Measurements from ENCODE around the gene IKBKE.

The IKBKE gene

DNA sequence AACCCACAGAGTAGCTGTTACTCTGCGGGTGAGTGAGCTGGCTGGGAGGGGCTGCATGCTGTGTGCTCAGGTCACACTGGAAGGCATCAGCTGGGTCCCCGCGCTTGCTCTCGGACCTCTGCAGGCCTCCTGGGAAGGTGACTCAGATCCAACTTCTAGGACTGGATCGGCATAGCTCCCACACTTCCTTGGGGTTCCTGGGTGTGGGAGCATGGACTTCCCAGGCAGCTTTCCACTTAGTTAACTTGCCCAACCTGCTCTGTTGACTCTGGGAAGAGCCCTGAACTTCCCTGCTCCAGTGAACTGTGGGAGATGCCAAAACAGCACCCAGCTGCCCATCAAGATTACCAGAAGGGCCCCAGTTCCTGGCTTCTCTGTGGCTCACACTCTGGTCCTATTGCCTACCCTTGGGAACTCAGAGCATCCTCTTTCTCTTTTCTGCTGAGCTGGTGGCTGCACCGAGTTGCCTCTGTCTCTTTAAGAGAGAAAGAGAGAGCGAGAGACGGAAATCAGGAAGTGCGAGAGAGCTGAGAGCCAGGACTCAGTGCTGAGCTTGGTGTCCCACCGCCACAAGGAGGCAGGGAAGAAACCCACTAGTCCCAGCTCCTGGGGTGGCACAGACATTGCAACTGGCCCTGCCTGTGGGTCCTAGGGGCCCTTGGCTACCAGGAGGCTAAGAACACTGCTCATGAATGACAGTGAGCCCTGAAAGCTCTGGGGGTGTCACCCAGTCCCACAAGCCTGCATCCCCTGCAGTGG, at the start of gene IKBKE:
Gene IKBKE, plus strand, starts transcription at position 544 of the 759 bp plus-strand sequence. CDS start 2,752 bp downstream, outside the sequence.
- peak within 1 kb of the TSS; percentile 31; the same call in 1 of the 2 replicates for H3K27ac ChIP-seq
- TF ChIP-seq, protein P1, sequence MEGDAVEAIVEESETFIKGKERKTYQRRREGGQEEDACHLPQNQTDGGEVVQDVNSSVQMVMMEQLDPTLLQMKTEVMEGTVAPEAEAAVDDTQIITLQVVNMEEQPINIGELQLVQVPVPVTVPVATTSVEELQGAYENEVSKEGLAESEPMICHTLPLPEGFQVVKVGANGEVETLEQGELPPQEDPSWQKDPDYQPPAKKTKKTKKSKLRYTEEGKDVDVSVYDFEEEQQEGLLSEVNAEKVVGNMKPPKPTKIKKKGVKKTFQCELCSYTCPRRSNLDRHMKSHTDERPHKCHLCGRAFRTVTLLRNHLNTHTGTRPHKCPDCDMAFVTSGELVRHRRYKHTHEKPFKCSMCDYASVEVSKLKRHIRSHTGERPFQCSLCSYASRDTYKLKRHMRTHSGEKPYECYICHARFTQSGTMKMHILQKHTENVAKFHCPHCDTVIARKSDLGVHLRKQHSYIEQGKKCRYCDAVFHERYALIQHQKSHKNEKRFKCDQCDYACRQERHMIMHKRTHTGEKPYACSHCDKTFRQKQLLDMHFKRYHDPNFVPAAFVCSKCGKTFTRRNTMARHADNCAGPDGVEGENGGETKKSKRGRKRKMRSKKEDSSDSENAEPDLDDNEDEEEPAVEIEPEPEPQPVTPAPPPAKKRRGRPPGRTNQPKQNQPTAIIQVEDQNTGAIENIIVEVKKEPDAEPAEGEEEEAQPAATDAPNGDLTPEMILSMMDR (IDR thresholded peaks at IDR 0.05) = peak; percentile 37
- TF ChIP-seq ZFX (IDR thresholded peaks at IDR 0.05; ENCODE audit: borderline replicate concordance) = no peak

DNA sequence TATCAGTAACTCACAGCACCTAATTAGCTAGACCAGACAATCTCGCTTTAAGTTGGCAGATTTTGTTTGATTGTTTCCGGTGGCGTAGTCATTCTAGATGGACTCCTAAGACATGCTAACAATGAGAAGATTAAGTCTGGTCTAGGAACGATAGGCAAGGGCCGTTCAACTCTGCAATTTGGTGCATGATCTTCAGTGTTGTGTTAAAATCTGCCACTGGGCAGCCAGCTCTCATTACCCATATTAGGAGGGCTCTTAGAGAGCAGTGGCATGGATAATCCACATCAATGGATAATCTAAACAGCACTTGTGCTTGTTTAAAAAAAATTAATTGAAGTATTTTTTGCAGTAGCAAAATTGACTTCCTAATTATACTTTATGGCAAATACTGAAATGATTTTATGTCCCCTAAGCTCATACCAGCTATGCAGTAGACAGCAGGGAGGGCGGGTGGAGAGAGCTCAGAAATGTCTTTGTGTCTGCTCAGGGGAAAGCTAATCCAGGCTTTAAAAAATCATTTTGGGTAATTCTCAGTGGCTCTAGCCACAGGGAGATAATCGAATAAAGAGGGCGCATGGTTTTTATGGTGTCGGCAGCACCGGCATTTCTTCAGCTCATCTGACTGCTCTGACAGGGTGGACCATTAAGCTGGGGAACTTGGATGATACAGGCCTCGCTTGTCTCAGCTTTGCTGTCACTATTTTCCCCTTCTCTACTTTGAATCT, 48.5 kb upstream of the IKBKE start:
- H3K27ac ChIP-seq = no peak overlapping the region
- TF ChIP-seq ZFX (IDR thresholded peaks at IDR 0.05; ENCODE audit: borderline replicate concordance) = no peak
- TF ChIP-seq, protein P1 (IDR thresholded peaks at IDR 0.05) = no peak

DNA sequence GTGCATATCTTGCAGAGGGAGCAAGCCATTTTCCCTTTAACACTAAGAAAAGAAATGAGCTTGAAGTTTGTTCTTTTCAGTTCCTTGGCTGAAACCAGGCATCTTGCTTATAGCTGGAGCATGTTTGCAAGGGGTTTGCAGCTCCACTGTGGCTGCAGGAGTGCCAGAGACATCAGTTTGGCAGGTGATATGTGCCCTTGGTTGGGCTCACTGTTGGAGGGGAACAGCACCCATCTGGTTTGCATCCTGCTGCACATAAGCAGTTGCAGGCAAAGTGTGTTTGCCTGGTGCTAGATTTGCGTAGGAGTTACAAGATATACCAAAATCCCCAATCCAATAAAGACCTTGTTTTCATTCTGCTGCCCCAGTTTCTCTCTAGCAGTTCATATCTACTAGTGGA, 47.8 kb upstream of the IKBKE start:
- no peak overlapping the region for H3K27ac ChIP-seq
- TF ChIP-seq, protein P1 (IDR thresholded peaks at IDR 0.05) = no peak

DNA sequence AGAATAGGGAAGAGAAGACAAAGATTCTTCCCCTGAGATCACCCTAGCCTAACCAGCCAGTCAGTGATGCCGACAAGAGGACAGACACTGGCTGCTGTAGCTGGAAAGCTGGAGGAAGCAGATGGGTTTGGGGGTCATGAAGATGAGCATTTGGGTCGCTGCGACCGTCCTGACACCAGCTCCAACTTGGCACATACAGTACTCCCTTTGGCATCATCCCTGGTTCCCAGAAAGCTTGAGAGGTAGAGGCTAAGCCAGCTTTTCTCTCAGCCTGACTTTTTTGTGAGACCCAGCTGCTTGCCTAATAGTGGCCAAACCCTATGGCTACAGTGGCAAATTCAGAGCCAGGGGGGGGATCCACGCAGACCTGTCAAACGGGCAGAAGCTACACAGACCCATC, 43.0 kb upstream of the IKBKE start:
- no peak overlapping the region for H3K27ac ChIP-seq
- TF ChIP-seq, protein P1 (IDR thresholded peaks at IDR 0.05) = no peak
- no peak for TF ChIP-seq ZFX (IDR thresholded peaks at IDR 0.05; ENCODE audit: borderline replicate concordance)

DNA sequence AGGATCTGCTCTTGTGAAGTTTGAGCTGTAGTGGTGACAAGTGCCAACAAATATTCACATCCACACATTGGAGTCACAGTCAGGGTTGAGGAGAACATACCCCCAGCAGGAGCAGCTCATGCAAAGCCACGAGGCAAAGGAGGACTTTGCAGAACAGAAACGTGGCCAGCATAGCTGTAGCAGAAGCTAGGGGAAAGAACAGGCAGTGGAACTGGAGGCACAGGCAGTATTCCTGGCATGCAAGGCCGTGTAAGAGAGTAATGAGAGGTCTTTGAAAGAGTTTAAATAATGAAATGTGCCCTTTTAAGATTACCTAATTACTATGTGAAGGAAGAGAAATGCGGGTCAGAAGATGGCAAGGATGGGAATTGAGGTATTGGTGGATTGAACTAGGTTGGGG, 40.9 kb upstream of the IKBKE start:
- no peak for TF ChIP-seq ZFX (IDR thresholded peaks at IDR 0.05; ENCODE audit: borderline replicate concordance)
- TF ChIP-seq, protein P1 (IDR thresholded peaks at IDR 0.05) = no peak
- no peak overlapping the region for H3K27ac ChIP-seq

DNA sequence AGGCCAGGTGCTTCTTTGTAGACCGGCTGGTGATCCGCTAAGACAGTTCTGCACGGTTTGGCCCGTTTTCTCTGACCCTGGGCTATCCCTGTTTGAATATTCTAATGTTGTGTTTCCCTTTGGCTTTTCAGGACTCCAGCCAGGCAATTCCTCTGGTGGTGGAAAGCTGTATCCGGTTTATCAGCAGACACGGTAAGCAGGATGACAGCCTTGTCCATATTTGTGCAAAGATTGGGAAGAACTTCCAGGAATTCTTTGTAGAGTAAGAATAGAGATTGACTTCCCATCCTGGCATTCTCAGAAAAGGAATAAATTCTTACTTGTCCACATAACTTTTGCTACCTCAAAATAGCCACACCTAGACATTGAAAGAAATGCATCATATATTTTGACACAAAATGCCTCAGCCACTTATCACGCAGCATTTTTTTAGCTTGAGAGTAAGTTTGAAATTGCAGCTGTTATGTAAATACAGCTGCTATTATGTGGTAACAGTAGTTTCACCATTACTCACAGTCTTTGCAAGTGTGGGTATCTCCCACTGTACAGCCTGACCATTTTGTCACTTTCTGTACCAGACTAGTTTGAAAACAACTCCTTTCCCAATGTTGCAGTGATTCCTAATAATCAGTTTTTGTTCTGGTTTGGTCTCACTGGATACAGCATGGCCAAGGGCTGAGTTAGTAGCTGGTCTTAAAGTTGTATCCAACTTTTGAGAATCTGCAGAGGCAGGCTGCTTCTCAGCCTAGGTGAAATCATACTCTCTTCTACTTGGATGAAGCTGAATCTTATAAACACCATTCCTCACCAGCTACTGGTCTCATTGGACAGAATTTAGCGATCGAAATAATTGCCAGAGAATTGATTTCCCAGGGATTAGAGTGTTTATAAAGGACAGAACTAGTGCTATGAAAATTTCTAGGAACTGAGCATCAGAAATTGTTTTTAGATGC, 40.0 kb upstream of the IKBKE start:
- no peak for TF ChIP-seq ZFX (IDR thresholded peaks at IDR 0.05; ENCODE audit: borderline replicate concordance)
- TF ChIP-seq, protein P1 (IDR thresholded peaks at IDR 0.05) = no peak
- no peak overlapping the region for H3K27ac ChIP-seq

Data from 22Rv1 (cell line).